HG02852 (cell line): Measurements from ENCODE around the gene TSPAN9.

Experiments used
- ATAC-seq: cut with Tn5 transposase; IDR thresholded peaks from one replicate; pipeline ENCODE4 v1.9.1; 2021; ENCODE audit warnings: mild to moderate bottlenecking, moderate library complexity; ENCODE audit not compliant: unreplicated experiment

TSPAN9 gene

GRCh38 chr12:3097836-3098235 lies 20.7 kb downstream of the TSPAN9 start:
- no peak for ATAC-seq

GRCh38 chr12:3098436-3098835 lies 21.3 kb downstream of the TSPAN9 start:
- no peak for ATAC-seq

GRCh38 chr12:3099146-3099545 lies 22.0 kb downstream of the TSPAN9 start:
- no peak for ATAC-seq

GRCh38 chr12:3101309-3102024 lies 24.3 kb downstream of the TSPAN9 start:
- no peak for ATAC-seq

GRCh38 chr12:3102771-3103410 lies 25.7 kb downstream of the TSPAN9 start:
- ATAC-seq = no peak

GRCh38 chr12:3103806-3104205 lies 26.6 kb downstream of the TSPAN9 start:
- no peak for ATAC-seq

GRCh38 chr12:3105690-3106479 lies 28.7 kb downstream of the TSPAN9 start:
- no peak for ATAC-seq

- no peak for ATAC-seq
Observed at GRCh38 chr12:3106579-3106978, 29.4 kb downstream of the TSPAN9 start.

GRCh38 chr12:3107071-3107583 lies 29.9 kb downstream of the TSPAN9 start:
- ATAC-seq = no peak

- no peak for ATAC-seq
Observed at GRCh38 chr12:3107954-3108353, 30.8 kb downstream of the TSPAN9 start.

GRCh38 chr12:3110578-3110977 lies 33.4 kb downstream of the TSPAN9 start:
- no peak for ATAC-seq

- ATAC-seq = no peak
Observed at GRCh38 chr12:3113671-3114325, 36.6 kb downstream of the TSPAN9 start.

GRCh38 chr12:3114671-3115070 lies 37.5 kb downstream of the TSPAN9 start:
- ATAC-seq = no peak

- no peak for ATAC-seq
Observed at GRCh38 chr12:3115078-3115477, 37.9 kb downstream of the TSPAN9 start.

GRCh38 chr12:3116106-3116844 lies 39.1 kb downstream of the TSPAN9 start:
- ATAC-seq = no peak

- ATAC-seq = no peak
Observed at GRCh38 chr12:3117144-3117581, 40.0 kb downstream of the TSPAN9 start.

- no peak for ATAC-seq
Observed at GRCh38 chr12:3117591-3118015, 40.4 kb downstream of the TSPAN9 start.

- no peak for ATAC-seq
Observed at GRCh38 chr12:3119192-3119755, 42.1 kb downstream of the TSPAN9 start.

- no peak for ATAC-seq
Observed at GRCh38 chr12:3119756-3120601, 42.8 kb downstream of the TSPAN9 start.
